HFFc6 (cell line): Measurements from ENCODE around the gene COL23A1. TPM values are rescaled to one million over a fixed set of nuclear protein-coding genes. Genes with fewer than 3 reads are reported as not detected.

Source experiments
- DNase-seq: peaks from one replicate; pipeline ENCODE4 v3.0.0-alpha.2; 2018
- H3K27ac Mint-ChIP-seq: 2 replicates; pipeline ENCODE4 v1.8.0; 2020; ENCODE audit warnings: mild to moderate bottlenecking, mixed read lengths
- H3K27me3 Mint-ChIP-seq: 2 replicates; pipeline ENCODE4 v1.8.0; 2021; ENCODE audit warnings: mild to moderate bottlenecking, moderate library complexity, mixed read lengths; ENCODE audit not compliant: insufficient read depth
- H3K36me3 Mint-ChIP-seq: 2 replicates; pipeline ENCODE4 v1.8.0; 2021; ENCODE audit warnings: low read depth, mixed read lengths
- H3K4me1 Mint-ChIP-seq: 2 replicates; pipeline ENCODE4 v1.8.0; 2020; ENCODE audit warnings: low read depth, mixed read lengths
- H3K4me3 Mint-ChIP-seq: 2 replicates; pipeline ENCODE4 v1.8.0; 2020; ENCODE audit warnings: mild to moderate bottlenecking, moderate library complexity, mixed read lengths
- H3K9me3 Mint-ChIP-seq: 2 replicates; pipeline ENCODE4 v1.8.0; 2020; ENCODE audit warnings: mild to moderate bottlenecking, mixed read lengths
- CTCF ChIP-seq: fragments of 200-600 bp; sonication (generic); IDR thresholded peaks from 2 replicates; pipeline ENCODE4 v1.5.0; 2021; ENCODE audit warnings: antibody characterized with exemption, mild to moderate bottlenecking
- total RNA-seq, 6 experiments: library from RNA; stranded (reverse); fragmentation: NEBNext Ultra II Directional; extraction: Animal tissue kit (Norgen Biotek cat#: 25700); gene quantifications; 2 replicates in 1 of 6; 3 replicates in 5 of 6; pipeline ENCODE4 v1.2.3, GENCODE V29; 2021

COL23A1 gene
- total RNA-seq, 6 experiments from 2014 or later: not detected

- DNase-seq: no peak
- Mint-ChIP-seq H3K4me3 (no peak overlapping the region), H3K36me3 (no peaks in the 10 kb centered on the region), H3K27me3 (peaks cover 4% of the 10 kb centered on the region), H3K4me1 (no peaks in the 10 kb centered on the region), H3K27ac (no peak overlapping the region), H3K9me3 (peaks cover 13% of the 10 kb centered on the region)
- TF ChIP-seq CTCF: no peak
These were observed 20.7 kb downstream of the COL23A1 start for GRCh38 chr5:178569485-178569884.

GRCh38 chr5:178564811-178565550 is 25.2 kb downstream of the COL23A1 start:
- DNase-seq: no peak
- no peak for TF ChIP-seq CTCF
- no peak overlapping the region for H3K27ac Mint-ChIP-seq
- H3K27me3 Mint-ChIP-seq: no peaks in the 10 kb centered on the region; the same call in 1 of the 2 replicates
- H3K4me1 Mint-ChIP-seq: no peaks in the 10 kb centered on the region
- H3K9me3 Mint-ChIP-seq: peaks cover 17% of the 10 kb centered on the region; the same call in 1 of the 2 replicates
- no peak overlapping the region for H3K4me3 Mint-ChIP-seq
- H3K36me3 Mint-ChIP-seq: no peaks in the 10 kb centered on the region

GRCh38 chr5:178564397-178564796 is 25.8 kb downstream of the COL23A1 start:
- H3K4me3 Mint-ChIP-seq: no peak overlapping the region
- H3K4me1 Mint-ChIP-seq: no peaks in the 10 kb centered on the region
- no peak overlapping the region for H3K27ac Mint-ChIP-seq
- peaks cover 22% of the 10 kb centered on the region; the same call in 1 of the 2 replicates for H3K9me3 Mint-ChIP-seq
- no peak for DNase-seq
- no peak for TF ChIP-seq CTCF
- peaks cover 2% of the 10 kb centered on the region for H3K27me3 Mint-ChIP-seq
- H3K36me3 Mint-ChIP-seq: no peaks in the 10 kb centered on the region

GRCh38 chr5:178563621-178564020 is 26.6 kb downstream of the COL23A1 start:
- no peaks in the 10 kb centered on the region for H3K4me1 Mint-ChIP-seq
- peaks cover 4% of the 10 kb centered on the region for H3K27me3 Mint-ChIP-seq
- TF ChIP-seq CTCF: no peak
- H3K36me3 Mint-ChIP-seq: no peaks in the 10 kb centered on the region
- peaks cover 27% of the 10 kb centered on the region; the same call in 1 of the 2 replicates for H3K9me3 Mint-ChIP-seq
- no peak for DNase-seq
- H3K4me3 Mint-ChIP-seq: no peak overlapping the region
- H3K27ac Mint-ChIP-seq: no peak overlapping the region

- H3K4me3 Mint-ChIP-seq: no peak overlapping the region
- no peak for DNase-seq
- H3K27ac Mint-ChIP-seq: no peak overlapping the region
- H3K27me3 Mint-ChIP-seq: peaks cover 4% of the 10 kb centered on the region; the same call in 1 of the 2 replicates
- H3K9me3 Mint-ChIP-seq: peaks cover 33% of the 10 kb centered on the region; the same call in 1 of the 2 replicates
- H3K36me3 Mint-ChIP-seq: no peaks in the 10 kb centered on the region
- no peaks in the 10 kb centered on the region for H3K4me1 Mint-ChIP-seq
- no peak for TF ChIP-seq CTCF
These were observed 28.4 kb downstream of the COL23A1 start for GRCh38 chr5:178561746-178562264.
